Stimulated activated CD4-positive, alpha-beta T cell treated with anti-CD3 and anti-CD28 coated beads, Interleukin-4, amount 100 ng/mL, for 24 hours (primary cell): ENCODE results near the gene HSPA12B.
A peak's percentile ranks its signal among the peaks of the same experiment; 100 is the strongest.

Source experiments
- DNase-seq: peaks from one replicate; pipeline ENCODE4 v3.0.0-alpha.2; 2020

Gene HSPA12B

GRCh38 chr20:3705970-3706739 is 26.3 kb upstream of the HSPA12B start:
- no peak for DNase-seq

GRCh38 chr20:3706774-3707507 is 25.5 kb upstream of the HSPA12B start:
- DNase-seq, result no peak

GRCh38 chr20:3707508-3707899 is 25.0 kb upstream of the HSPA12B start:
- DNase-seq, result no peak

DNA sequence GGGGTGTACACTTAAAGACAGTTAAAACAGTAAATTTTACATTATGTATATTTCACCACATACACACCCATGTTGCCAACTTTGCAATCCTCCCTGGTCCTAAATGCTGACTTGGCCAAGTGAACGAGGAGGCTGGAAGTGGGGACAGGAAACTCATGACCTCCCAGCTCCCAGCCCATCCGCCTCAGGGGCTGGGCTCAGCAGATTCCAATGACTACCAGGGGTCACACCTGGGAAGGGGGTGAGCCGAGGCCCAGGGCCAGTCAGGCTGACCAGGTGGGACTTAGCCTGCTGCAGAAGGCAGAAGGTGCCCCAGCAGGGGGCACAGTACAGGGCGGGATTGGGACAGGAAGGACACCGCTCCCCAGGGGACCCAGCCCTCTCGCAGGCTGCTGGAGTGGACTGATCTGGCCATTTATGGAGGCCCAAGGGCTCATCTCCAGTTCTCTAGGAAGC is 22.4 kb upstream of the HSPA12B start:
- DNase-seq, result no peak

- DNase-seq, result peak; percentile 76
Measured at GRCh38 chr20:3710703-3711483, 21.6 kb upstream of the HSPA12B start.

GRCh38 chr20:3711484-3711941 is 21.0 kb upstream of the HSPA12B start:
- DNase-seq, result no peak

- DNase-seq, result no peak
Measured at GRCh38 chr20:3712279-3712873, 20.1 kb upstream of the HSPA12B start, which contains the start of gene SIGLEC1. SIGLEC1 (minus strand) TSS chr20:3712600; CDS start chr20:3707128, 5,472 bp downstream.

GRCh38 chr20:3714092-3714491 is 18.4 kb upstream of the HSPA12B start:
- no peak for DNase-seq

DNA sequence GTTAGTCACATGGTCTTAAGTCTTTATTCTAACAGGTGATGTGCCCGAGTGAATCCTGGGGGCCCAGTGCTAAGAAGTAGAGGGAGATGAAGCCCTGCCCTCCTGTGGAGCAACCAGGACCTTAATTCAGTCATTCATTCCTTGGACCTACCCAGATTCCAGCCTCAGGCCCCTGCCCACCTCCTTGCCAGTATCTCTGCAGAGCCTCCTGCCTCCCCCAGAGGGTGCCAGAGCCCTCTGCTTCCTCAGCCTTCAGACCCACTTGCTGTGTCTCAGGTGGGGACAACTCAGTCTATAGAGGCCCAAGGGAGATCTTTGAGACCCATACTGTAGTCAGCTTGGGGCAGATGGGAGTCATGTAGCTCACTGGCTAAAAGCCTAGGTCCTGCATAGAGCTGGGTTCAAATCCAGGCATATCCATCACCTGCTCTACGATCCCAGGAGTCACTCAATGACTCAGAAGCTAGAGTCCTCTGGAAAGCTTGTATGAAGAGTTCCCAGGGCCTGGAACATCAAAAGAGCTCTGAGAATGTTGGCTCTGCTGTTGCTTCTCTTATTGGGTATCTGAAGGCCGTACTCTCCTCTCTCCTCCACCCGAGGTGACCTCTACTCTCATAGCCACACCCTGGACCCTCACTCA is 16.2 kb upstream of the HSPA12B start:
- DNase-seq, result peak; percentile 27

DNA sequence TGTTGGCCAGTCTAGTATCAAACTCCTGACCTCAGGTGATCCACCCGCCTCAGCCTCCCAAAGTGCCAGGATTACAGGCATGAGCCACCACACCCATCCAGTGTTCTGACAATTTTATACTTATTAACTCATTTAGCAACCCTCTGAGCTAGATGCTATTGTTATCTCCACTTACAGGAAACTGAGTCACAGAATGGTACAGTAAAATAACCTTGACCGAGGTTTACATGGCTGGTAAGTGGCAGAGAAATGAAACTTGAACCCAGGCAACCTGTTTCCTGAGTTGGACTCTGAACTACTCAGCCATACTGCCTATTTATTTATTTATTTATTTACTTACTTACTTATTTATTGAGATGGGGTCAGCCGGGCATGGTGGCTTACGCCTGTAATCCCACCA is 13.4 kb upstream of the HSPA12B start:
- DNase-seq, result no peak

DNA sequence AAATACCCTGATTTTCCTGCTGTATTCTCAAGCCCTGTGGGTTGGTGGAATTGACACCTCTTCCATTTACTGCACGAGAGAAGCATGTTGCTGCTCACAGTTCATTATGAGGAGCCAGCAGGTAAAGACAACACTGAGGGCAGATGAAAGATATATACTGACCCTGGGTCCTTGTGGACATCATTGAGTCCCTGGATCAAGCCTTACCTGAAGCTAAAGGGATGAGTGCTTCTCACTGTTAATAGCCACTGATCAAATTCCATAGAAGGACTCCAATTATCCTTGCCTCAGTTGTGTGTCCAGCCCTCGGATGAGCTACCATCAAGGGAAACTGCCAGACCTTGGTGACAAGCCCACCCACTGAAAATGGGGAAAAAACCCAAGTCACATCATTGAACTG is 12.4 kb upstream of the HSPA12B start:
- no peak for DNase-seq

- no peak for DNase-seq
Measured at GRCh38 chr20:3720626-3721025, 11.9 kb upstream of the HSPA12B start.

DNA sequence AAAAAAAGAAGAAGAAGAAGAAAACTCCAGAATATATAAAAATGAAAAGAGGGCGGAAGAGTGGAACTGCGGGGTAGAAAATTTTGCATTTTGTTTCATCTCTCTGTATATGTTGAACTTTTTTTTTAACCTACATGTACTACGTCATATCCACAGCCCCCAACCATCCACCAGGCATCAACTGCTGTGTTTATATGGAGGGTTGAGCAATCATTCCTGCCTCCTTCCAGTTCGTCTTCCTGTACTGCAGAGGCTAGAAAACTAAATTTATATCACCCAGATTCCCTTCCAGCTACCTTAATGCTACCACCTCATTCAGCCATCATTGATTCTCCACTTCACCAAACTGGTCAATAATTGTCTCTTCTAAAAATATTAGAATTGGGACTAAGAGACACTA is 10.6 kb upstream of the HSPA12B start:
- DNase-seq, result no peak

- DNase-seq, result no peak
Measured at GRCh38 chr20:3723284-3723683, 9.2 kb upstream of the HSPA12B start.

GRCh38 chr20:3724356-3724755 is 8.1 kb upstream of the HSPA12B start:
- no peak for DNase-seq

DNA sequence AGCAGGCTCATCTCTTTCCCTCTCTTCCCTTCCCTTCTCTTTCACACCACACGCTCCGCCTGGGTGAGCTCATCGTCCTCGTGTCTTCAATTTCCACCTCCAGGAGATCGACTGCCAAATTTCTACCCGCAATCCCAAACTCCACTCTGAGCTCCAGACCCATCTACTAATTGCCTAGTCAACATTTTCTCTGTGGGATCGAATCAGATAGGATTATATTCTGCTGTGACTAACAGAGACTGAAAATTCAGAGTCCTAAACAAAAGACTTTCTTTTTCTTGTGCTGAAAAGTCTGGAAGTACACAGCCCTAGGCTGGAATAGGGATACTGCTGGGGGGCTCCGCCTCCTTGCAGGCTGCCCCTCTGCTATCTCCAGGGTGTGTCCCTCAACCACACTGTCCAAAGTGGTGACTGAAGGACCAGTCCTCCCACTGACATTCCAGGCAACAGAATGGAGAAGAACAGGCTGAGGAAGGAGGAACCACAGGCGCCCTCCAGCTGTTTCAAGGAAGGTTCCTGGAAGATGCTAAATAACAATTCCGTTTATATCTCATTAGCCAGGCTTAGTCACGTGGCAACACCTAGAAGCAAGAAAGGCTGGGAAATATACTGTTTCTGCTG is 5.0 kb upstream of the HSPA12B start:
- DNase-seq, result no peak

- no peak for DNase-seq
Measured at GRCh38 chr20:3728354-3728753, 4.1 kb upstream of the HSPA12B start.

DNA sequence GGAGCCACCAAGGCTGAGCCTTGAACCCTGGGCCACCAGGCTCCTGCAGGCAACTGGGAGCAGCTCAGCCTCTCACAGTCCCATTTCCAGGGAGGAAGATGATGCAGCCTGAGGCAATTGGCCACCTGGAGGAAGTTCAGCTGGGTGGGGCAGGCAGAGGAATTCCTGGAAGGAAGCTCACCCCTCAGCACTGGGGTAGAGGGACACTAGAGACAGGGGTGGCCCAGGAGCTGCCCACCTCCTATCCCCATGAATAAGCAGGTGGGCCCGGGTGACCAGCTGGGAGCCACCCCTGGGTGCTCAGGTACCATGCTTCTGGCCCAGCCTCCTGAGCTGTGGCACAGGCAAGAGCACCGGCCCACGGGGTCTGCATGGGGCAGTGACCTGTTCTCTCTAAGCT is 3.6 kb upstream of the HSPA12B start:
- DNase-seq, result no peak

DNA sequence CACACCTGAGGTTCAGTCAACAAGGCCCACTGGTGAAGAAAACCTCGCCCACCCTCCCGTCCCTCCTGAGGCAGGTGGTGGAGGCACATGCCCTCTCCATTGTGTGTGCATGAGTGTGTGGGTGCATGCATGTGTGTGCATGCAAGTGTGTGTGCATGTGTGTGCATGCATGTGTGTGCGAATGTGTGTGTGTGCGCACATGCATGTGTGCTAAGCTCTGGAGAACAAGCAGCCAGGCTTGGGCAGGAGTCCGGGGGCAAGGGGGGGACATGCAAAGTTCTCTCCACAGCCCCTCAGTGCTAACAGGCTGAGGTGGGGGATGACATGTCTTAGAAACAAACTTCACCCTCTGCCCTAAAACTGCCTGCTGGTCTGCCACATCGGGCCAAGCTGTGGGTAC is 3.1 kb upstream of the HSPA12B start:
- no peak for DNase-seq

DNA sequence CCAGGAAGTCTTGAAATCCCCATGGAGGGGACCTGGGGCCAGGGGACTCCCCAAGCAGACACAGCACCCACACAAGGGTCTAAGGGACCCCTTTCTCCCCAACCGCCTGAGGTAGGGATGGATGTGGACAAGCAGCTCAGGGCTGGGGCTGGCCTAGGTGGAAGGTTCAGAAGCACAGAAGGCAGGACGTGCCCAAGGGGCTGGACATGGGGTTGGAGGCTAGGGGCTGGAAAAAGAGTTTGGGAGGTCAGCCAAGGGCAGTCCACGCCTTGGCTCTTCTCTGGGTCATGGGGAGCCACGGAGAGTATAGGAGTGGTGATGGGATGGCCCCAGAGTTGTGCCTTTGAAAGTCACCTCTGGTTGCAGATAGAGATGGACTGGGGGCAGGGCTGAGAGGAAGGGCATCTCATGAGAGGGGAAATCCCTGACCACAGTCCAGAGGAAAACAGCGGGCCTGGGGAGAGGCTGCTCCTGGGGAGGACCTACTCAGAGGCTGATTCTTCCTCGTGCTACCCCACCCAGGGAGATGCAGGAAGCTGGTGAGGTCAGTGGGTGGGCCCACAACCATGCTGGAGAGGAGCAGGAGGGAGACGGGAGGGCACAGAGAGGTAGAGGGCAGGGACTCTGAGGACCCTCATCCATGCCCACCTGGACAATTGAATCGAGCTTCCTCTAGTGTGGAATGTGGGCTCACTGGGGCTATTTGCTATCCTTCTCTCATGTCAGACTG is 2.5 kb upstream of the HSPA12B start:
- no peak for DNase-seq
